ENCODE measurements around the gene MAP3K7. TPM values are rescaled to one million over a fixed set of nuclear protein-coding genes. Genes with fewer than 3 reads are reported as not detected.

Gene MAP3K7
- polyA plus RNA-seq, 1 donor (not counting 4 experiments of a cell fraction or from before 2014, with no cell fraction given) = 43.5 TPM

- Histone ChIP-seq H3K4me1 (ENCODE audit: control insufficient read depth, extremely low read depth, insufficient read depth, low read length) (no peaks in the 10 kb centered on the region), H3K27me3 (ENCODE audit: control insufficient read depth, extremely low read depth, insufficient read depth, low read length) (no peaks in the 10 kb centered on the region), H4K20me1 (ENCODE audit: control insufficient read depth, extremely low read depth, insufficient read depth, low read length) (no peaks in the 10 kb centered on the region), H3K9ac (ENCODE audit: control insufficient read depth, extremely low read depth, insufficient read depth, low read length) (no peak overlapping the region), H3K27ac (ENCODE audit: control insufficient read depth, insufficient read depth, low read length) (no peak overlapping the region), H3K9me1 (ENCODE audit: control insufficient read depth, extremely low read depth, insufficient read depth, low read length) (no peaks in the 10 kb centered on the region), H2AFZ (ENCODE audit: control insufficient read depth, low read length) (no peak overlapping the region), H3K79me2 (ENCODE audit: control insufficient read depth, insufficient read depth, low read length) (no peaks in the 10 kb centered on the region), H3K36me3 (ENCODE audit: control insufficient read depth in 2 of 2, extremely low read depth in 1 of 2, insufficient read depth in 2 of 2, low read length in 2 of 2) (peaks cover 0 to 3% of the 10 kb centered on the region in 2 experiments), H3K4me2 (ENCODE audit: control insufficient read depth, extremely low read depth, insufficient read depth, low read depth, low read length) (no peak overlapping the region), H3K9me3 (ENCODE audit: control insufficient read depth, low read depth, low read length) (no peaks in the 10 kb centered on the region), H3K4me3 (ENCODE audit: control insufficient read depth in 2 of 3, extremely low read depth in 1 of 3, insufficient read depth in 2 of 3, low read depth in 1 of 3, low read length in 3 of 3) (no peak overlapping the region)
- FAIRE-seq = no peak
- TF ChIP-seq CTCF (optimal IDR thresholded peaks at IDR 0.05 in 1 of 3, IDR thresholded peaks at IDR 0.05 in 1 of 3, conservative IDR thresholded peaks at IDR 0.05 in 1 of 3; ENCODE audit: extremely low read depth in 1 of 3, insufficient read depth in 2 of 3, low read length in 3 of 3) (no peak), EZH2 (IDR thresholded peaks at IDR 0.05; ENCODE audit: low read length) (no peak)
- DNase-seq (ENCODE audit: low read depth, low spot score) = no peak
- dilution Hi-C loops (cut with MboI; ENCODE audit: extremely low pct_ligation_motif_present, low sequenced_read_pairs) = no loop called here
These were observed 63.0 kb downstream of the MAP3K7 start for GRCh38 chr6:90523779-90524310.

- Histone ChIP-seq H3K36me3 (ENCODE audit: control insufficient read depth in 2 of 2, extremely low read depth in 1 of 2, insufficient read depth in 2 of 2, low read length in 2 of 2) (peaks cover 0 to 3% of the 10 kb centered on the region in 2 experiments), H3K27me3 (ENCODE audit: control insufficient read depth, extremely low read depth, insufficient read depth, low read length) (no peaks in the 10 kb centered on the region), H3K79me2 (ENCODE audit: control insufficient read depth, insufficient read depth, low read length) (no peaks in the 10 kb centered on the region), H3K9me1 (ENCODE audit: control insufficient read depth, extremely low read depth, insufficient read depth, low read length) (no peaks in the 10 kb centered on the region), H3K9ac (ENCODE audit: control insufficient read depth, extremely low read depth, insufficient read depth, low read length) (no peak overlapping the region), H3K4me2 (ENCODE audit: control insufficient read depth, extremely low read depth, insufficient read depth, low read depth, low read length) (no peak overlapping the region), H3K4me3 (ENCODE audit: control insufficient read depth in 2 of 3, extremely low read depth in 1 of 3, insufficient read depth in 2 of 3, low read depth in 1 of 3, low read length in 3 of 3) (no peak overlapping the region), H3K9me3 (ENCODE audit: control insufficient read depth, low read depth, low read length) (no peaks in the 10 kb centered on the region), H4K20me1 (ENCODE audit: control insufficient read depth, extremely low read depth, insufficient read depth, low read length) (no peaks in the 10 kb centered on the region), H3K27ac (ENCODE audit: control insufficient read depth, insufficient read depth, low read length) (no peak overlapping the region), H3K4me1 (ENCODE audit: control insufficient read depth, extremely low read depth, insufficient read depth, low read length) (no peaks in the 10 kb centered on the region), H2AFZ (ENCODE audit: control insufficient read depth, low read length) (no peak overlapping the region)
- peak; percentile 41 for FAIRE-seq
- dilution Hi-C loops (cut with MboI; ENCODE audit: extremely low pct_ligation_motif_present, low sequenced_read_pairs) = no loop called here
- TF ChIP-seq EZH2 (IDR thresholded peaks at IDR 0.05; ENCODE audit: low read length) (no peak), CTCF (optimal IDR thresholded peaks at IDR 0.05 in 1 of 3, IDR thresholded peaks at IDR 0.05 in 1 of 3, conservative IDR thresholded peaks at IDR 0.05 in 1 of 3; ENCODE audit: extremely low read depth in 1 of 3, insufficient read depth in 2 of 3, low read length in 3 of 3) (no peak)
- no peak for DNase-seq (ENCODE audit: low read depth, low spot score)
These were observed 64.9 kb downstream of the MAP3K7 start for GRCh38 chr6:90521955-90522354.

Measured in keratinocyte (primary cell).